Activated B cell treated with CpG ODN at 0.5 μM for 24 hours (primary cell): ENCODE data around the gene KRT80. TPM values are rescaled to one million over a fixed set of nuclear protein-coding genes. Genes with fewer than 3 reads are reported as not detected.

Experiments used
- ATAC-seq: fragments of 200-7000 bp; cut with Tn5 transposase; one replicate; pipeline ENCODE4 v1.10.0; 2021; ENCODE audit warnings: low read depth, mild to moderate bottlenecking, moderate library complexity
- CTCF ChIA-PET: fragments of 350-600 bp; sonication (Branson Sonifier 250); formaldehyde crosslinking; loops from one replicate; lab custom pipeline; 2021; ENCODE audit warnings: antibody characterized with exemption; lab: Charles Lee
- POLR2A ChIA-PET: fragments of 350-600 bp; sonication (Branson Sonifier 250); formaldehyde crosslinking; loops from one replicate; lab custom pipeline; 2021; ENCODE audit warnings: antibody characterized with exemption; lab: Charles Lee
- DNase-seq: peaks from one replicate; pipeline ENCODE4 v3.0.0; 2022
- H3K27ac Mint-ChIP-seq: one replicate; pipeline ENCODE4 v1.8.0; 2020; ENCODE audit warnings: mixed read lengths
- H3K27me3 Mint-ChIP-seq: one replicate; pipeline ENCODE4 v1.8.0; 2021; ENCODE audit warnings: mixed read lengths
- H3K36me3 Mint-ChIP-seq: one replicate; pipeline ENCODE4 v1.8.0; 2021; ENCODE audit warnings: low read depth, mixed read lengths
- H3K4me1 Mint-ChIP-seq: one replicate; pipeline ENCODE4 v1.8.0; 2021; ENCODE audit warnings: mixed read lengths
- H3K4me3 Mint-ChIP-seq: one replicate; pipeline ENCODE4 v1.8.0; 2020; ENCODE audit warnings: mild to moderate bottlenecking, mixed read lengths
- H3K9me3 Mint-ChIP-seq: one replicate; pipeline ENCODE4 v1.8.0; 2020; ENCODE audit warnings: mixed read lengths
- intact Hi-C: fragments of 100-400 bp; cut with micrococcal nuclease; formaldehyde crosslinking; loops from one replicate; pipeline ENCODE4 v1.15.1; 2024
- total RNA-seq: library from RNA; stranded (reverse); gene quantifications from 2 replicates; pipeline ENCODE4 v1.2.3, GENCODE V29; 2022
- TF ChIP-seq, protein P1 (sequence below): fragments of 200-600 bp; IDR thresholded peaks from one replicate; pipeline ENCODE4 v1.8.0; 2022; ENCODE audit warnings: antibody characterized with exemption, mild to moderate bottlenecking

Gene KRT80
- total RNA-seq, 1 donor from 2014 or later = not detected

DNA sequence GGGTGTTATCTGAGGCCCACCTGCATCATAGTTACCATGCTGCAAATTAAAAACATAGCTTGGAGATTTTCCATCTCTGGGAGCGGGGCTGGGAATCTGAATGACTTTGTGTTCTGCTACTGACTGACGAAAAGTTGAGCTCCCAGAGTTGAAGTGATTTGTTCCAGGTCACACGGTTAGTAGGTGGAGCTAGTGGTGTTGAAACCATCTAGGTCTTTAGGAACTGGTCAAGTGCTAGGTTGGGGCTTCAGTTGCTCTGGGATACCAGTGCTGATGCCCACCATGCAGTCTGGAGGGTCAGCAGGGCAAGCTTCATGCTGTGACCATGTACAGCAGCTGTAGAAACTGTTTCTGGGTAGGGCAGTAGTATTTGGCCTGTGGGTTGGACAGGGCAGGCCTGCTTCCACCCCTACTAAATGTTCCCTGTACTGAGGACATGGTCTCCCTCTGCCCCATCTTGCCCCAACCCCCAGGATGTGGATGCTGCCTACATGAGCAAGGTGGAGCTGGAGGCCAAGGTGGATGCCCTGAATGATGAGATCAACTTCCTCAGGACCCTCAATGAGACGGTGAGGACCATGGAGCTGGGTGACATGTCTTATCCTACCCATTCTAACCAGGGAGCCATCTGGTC, 46.5 kb upstream of the KRT80 start:
- H3K4me3 Mint-ChIP-seq = no peak overlapping the region
- no peaks in the 10 kb centered on the region for H3K4me1 Mint-ChIP-seq
- no peak overlapping the region for H3K27ac Mint-ChIP-seq
- no peak for DNase-seq
- intact Hi-C loops = no loop called here
- H3K36me3 Mint-ChIP-seq = no peaks in the 10 kb centered on the region
- no peak for ATAC-seq
- ChIA-PET CTCF (no interaction called here), POLR2A (no interaction called here)
- TF ChIP-seq, protein P1, sequence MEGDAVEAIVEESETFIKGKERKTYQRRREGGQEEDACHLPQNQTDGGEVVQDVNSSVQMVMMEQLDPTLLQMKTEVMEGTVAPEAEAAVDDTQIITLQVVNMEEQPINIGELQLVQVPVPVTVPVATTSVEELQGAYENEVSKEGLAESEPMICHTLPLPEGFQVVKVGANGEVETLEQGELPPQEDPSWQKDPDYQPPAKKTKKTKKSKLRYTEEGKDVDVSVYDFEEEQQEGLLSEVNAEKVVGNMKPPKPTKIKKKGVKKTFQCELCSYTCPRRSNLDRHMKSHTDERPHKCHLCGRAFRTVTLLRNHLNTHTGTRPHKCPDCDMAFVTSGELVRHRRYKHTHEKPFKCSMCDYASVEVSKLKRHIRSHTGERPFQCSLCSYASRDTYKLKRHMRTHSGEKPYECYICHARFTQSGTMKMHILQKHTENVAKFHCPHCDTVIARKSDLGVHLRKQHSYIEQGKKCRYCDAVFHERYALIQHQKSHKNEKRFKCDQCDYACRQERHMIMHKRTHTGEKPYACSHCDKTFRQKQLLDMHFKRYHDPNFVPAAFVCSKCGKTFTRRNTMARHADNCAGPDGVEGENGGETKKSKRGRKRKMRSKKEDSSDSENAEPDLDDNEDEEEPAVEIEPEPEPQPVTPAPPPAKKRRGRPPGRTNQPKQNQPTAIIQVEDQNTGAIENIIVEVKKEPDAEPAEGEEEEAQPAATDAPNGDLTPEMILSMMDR = no peak
- H3K9me3 Mint-ChIP-seq = no peaks in the 10 kb centered on the region
- peaks cover 20% of the 10 kb centered on the region for H3K27me3 Mint-ChIP-seq

DNA sequence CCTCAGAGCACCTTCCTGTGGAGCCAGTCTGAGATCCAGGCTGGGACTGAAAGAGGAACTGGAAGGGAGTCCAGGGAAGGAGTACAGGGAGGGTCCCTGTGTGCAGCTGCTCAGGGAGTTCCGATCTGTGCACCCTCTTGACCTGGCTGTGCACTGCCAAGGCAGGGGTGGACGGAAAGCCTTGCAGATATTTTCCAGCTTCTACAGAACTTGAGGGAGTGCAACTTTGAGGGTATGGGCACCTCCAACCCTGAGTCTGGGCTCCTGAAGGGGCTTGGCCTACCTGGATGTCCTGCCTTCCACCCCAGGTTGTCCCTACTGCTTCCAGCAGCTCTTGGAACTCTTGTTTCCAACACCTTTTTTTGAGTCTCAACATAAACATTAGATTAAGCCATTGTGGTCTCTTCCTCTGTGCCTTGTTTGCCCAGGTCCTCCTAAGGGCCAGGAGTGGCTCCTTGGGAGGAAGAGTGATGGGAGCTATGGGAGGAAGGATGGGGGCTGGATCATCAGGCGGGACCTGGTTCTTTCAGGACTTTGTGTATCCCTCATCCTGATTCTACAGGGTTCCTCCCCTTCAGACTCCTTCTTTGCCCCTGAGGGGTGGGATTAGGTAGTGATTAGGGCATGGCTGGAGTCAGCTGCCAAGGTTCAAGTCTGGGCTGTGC, 44.7 kb upstream of the KRT80 start:
- DNase-seq (no peak), ATAC-seq (no peak)
- ChIA-PET POLR2A (interaction anchor here (0.7 kb wide), 1 partner anchor 38 kb away, joined by 8 read pairs; the partner anchor contains the start of gene KRT86), CTCF (no interaction called here)
- peaks cover 28% of the 10 kb centered on the region for H3K27me3 Mint-ChIP-seq
- H3K4me1 Mint-ChIP-seq = no peaks in the 10 kb centered on the region
- no peak overlapping the region for H3K27ac Mint-ChIP-seq
- TF ChIP-seq, protein P1 = no peak
- intact Hi-C loops = no loop called here
- no peaks in the 10 kb centered on the region for H3K36me3 Mint-ChIP-seq
- no peaks in the 10 kb centered on the region for H3K9me3 Mint-ChIP-seq
- no peak overlapping the region for H3K4me3 Mint-ChIP-seq

DNA sequence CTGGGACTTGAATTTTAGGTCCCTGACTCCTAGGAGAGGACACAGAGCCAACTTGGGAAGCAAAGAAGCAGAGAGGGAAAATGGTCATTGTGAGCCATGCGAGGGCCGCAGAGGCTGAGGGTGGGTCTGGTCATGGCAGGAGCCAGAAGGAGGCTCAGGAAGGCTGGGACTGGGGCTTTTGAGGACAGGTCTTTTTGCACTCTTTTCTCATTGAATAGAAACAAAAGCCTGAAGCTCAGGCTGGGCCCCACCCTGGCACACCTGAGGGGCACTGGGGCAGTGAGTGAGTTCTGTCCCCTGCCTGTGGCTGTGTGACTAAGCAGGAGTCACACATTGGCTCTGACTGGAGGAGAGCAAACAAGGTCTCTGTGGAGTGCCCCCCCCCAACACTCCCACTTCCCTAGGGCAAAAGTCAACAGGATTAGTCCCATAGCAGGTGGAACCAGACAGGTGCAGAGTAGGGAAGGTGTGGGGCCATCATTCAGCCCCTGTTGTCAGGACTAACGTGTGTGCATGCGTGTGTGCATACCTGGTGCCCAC, 44.1 kb upstream of the KRT80 start:
- CTCF ChIA-PET = no interaction called here

DNA sequence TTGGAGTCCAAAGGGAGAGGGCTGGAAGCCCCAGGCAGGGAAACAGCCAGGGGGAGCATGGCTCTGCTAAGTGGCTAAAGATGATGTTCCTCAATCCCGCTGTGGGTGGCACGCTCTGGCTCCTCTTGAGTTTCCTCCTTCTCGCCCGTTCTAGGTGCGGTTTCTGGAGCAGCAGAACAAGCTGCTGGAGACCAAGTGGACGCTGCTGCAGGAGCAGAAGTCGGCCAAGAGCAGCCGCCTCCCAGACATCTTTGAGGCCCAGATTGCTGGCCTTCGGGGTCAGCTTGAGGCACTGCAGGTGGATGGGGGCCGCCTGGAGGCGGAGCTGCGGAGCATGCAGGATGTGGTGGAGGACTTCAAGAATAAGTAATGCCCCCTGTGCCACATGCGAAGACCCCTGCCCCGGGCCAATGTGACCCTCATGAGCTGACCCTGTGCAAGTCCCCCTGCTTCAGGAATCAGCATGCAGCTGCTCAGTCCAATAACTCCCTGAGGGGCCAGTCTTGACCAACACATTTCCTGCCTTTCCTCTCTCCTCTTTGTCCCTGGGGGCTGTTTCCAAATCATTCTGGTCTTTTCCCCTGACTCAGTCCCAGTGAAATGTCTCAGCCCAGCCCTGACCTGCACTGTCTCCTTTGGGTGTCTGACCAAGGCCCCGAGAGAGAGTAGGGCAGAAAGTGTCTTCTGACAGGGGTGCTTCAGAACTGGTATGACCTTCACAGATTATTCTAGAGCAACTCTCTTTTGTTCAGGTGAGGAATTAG, 43.4 kb upstream of the KRT80 start:
- H3K27me3 Mint-ChIP-seq = peaks cover 38% of the 10 kb centered on the region
- no peak for DNase-seq

More for the DNA sequence above, 44.1 kb upstream of the KRT80 start:
- TF ChIP-seq, protein P1 = no peak
- H3K27me3 Mint-ChIP-seq = peaks cover 33% of the 10 kb centered on the region
- POLR2A ChIA-PET = interaction anchor here (0.7 kb wide), 1 partner anchor 39 kb away, joined by 8 read pairs; the partner anchor contains the start of gene KRT86
- no peaks in the 10 kb centered on the region for H3K36me3 Mint-ChIP-seq
- no peaks in the 10 kb centered on the region for H3K4me1 Mint-ChIP-seq
- intact Hi-C loops = no loop called here
- H3K27ac Mint-ChIP-seq = no peak overlapping the region
- ATAC-seq = no peak
- DNase-seq = no peak
- no peak overlapping the region for H3K4me3 Mint-ChIP-seq
- no peaks in the 10 kb centered on the region for H3K9me3 Mint-ChIP-seq

More for the DNA sequence above, 43.4 kb upstream of the KRT80 start:
- POLR2A ChIA-PET = no interaction called here
- H3K9me3 Mint-ChIP-seq = no peaks in the 10 kb centered on the region
- H3K27ac Mint-ChIP-seq = no peak overlapping the region
- H3K36me3 Mint-ChIP-seq = no peaks in the 10 kb centered on the region
- ATAC-seq = no peak
- H3K4me1 Mint-ChIP-seq = no peaks in the 10 kb centered on the region
- H3K4me3 Mint-ChIP-seq = no peak overlapping the region
- intact Hi-C loops = no loop called here
- CTCF ChIA-PET = no interaction called here
- TF ChIP-seq, protein P1 = no peak
